HS-5 (cell line): ENCODE results near the gene SNRPA1.
"Not testable (repeated sequence)": the region's sequence is repeated elsewhere in the genome, so short reads cannot be mapped to it uniquely, and the experiment has no call there.

Experiments
- DNase-seq: peaks from one replicate; pipeline ENCODE4 v3.0.0-alpha.2; 2012; ENCODE audit warnings: low read depth

Gene SNRPA1

DNA sequence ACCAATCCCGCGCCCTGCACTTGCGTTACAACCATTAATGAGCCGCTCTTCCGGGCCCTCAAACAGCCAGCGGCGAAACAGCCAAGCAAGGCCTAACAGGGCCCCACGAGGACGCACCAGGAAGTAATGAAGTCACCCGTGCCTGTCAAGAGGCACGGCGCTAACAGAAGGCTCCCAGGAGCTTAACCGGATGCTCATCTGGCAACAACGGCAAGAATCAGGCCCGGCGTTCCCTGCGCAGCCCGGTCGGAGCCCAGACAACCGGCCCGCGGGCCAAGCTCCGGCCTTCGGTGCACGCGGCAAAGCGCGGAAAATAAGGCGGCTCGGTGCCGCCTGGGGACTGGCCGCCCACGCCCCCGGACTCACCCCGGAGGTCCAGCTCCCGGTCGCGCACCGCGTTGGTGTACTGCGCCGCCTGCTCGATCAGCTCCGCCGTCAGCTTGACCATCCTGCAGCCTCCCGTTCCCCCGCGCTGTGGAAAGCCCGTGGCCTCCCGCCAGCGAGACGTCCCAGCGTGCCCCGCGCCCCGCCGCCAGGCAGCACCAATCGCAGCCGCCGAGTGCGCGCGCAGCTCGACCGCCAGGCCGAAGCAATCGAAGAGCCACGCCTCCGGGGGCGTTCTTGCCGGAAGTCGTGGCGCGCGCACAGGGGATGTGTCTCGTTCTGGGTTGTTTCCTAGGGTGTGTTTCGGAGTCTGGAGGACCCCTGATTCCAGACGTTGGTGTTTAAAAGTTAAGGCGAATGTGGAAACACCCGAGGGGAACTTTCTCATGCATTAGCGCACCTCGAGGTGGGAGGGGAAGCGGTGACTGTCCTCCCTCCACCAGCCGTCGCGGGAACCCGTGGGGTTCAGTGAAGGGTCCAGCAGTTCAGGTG, at the start of gene SNRPA1:
Gene SNRPA1, minus strand, starts transcription at position 518 of the 876 bp plus-strand sequence. Its CDS starts 70 bp downstream, at position 448.
- DNase-seq: peak; percentile 61

DNA sequence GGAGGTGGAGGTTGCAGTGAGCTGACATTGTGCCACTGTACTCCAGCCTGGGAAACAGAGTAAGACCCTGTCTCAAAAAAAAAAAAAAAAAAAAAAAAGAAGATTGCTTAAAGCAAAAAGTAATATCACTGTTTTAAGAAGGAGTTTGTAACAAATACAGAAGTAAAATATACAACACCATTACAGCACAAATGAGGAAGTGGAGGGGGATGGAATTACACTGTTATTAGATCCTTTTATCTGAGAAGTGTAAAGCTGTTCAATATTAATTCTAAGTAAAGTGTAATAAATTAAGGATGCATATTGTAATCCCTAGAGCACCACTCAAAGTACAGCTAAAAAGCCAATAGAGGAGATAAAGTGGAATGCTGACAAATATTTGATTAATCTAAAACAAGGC, 47.0 kb upstream of the SNRPA1 start:
- no peak for DNase-seq

DNA sequence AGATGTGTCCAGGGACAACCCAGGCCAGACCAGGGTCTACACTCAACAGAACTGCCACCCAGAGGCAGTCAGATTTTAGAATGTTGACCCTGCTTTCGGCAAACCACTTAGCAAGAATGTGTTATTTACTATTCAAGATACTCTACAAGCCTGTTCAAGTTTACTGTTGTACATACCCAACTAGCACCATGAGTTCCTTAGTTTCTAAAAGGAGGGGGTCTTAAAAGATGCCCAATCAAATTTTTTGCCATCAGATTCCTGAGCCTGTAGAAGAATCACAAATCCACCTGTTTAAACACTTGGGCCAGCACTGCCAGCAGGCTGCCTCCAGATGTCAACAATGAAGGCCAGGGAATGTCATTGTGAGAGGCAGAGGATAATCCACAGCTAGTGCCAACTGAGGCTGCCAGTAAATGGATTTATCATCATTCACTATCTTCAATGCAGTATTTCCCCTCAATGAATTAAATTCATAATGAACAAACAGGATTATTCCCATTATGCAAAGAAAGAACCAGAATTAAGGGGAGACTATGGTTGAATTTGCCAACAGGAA, 43.5 kb upstream of the SNRPA1 start:
- DNase-seq: no peak

DNA sequence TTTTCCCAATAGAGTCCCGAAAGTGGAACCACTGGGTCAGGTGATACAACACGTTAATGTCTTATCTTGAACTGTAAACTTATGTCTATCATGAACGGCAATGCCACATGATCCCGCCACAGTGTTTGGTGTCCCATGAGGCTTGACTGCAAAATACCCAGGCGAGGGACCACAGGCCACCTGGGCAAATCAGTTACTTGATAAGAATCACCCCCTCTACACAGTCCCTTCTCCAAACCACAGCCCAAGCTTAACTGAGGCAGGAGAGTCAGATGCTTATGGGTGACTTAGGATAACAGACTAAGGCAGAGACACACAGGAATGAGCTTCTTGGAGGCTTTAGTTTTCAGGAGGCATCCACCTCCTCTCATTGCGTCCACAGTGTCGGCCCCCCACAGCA, 42.9 kb upstream of the SNRPA1 start:
- DNase-seq: no peak

DNA sequence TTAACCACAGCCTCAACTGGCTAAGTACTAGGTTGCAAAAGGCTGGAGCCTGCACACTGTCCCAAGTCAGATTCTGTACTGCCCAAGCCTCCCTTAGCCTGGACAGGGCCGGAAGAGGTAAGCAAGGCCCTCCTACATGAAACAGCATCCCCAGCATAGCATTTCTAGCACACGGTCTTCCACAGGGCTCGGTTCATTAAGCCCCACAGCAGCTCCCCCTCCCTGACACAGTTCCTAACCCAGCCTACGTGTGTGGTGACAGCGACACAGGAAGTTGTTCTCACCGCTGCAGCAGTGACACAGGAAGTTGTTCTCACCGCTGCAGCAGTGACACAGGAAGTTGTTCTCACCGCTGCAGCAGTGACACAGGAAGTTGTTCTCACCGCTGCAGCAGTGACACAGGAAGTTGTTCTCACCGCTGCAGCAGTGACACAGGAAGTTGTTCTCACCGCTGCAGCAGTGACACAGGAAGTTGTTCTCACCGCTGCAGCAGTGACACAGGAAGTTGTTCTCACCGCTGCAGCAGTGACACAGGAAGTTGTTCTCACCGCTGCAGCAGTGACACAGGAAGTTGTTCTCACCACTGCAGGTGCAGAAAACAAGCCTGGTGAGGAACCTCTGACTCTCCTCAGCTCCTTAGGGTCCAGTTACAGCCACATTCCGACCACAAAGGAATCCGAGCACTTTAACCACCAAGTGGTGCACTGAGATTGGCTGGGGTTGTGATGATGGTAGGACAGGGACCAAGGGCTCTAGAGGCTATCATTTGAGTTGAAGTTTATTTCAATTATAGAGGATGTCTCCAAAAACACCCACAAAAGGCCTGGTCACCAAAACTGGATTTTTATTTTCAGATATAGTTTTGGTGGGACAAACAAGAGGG, 39.1 kb upstream of the SNRPA1 start:
- not testable (repeated sequence) for DNase-seq

DNA sequence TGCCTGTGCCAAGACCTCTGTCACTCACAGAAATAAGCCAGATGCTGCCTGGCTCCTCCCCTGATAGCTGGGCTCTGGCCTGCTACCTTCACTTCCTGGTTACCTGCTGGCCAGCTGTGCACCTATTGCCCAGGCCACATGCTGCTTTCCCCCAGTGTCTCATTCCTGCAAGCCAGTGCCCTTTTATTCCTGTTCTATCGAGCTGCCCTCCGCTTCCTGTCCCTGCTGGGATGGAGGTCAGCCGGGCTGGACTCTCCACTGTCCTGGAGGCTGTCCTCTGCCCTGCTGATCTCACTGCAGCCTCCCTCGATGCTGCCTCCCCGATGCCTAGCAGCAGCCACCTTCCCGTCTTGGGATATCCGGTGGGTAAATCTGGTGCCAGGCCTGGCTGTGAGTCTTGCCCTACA, 37.0 kb upstream of the SNRPA1 start:
- DNase-seq: no peak

- DNase-seq: no peak
Observed at GRCh38 chr15:101329867-101330380, 34.9 kb upstream of the SNRPA1 start.

GRCh38 chr15:101329309-101329863, 34.3 kb upstream of the SNRPA1 start:
- DNase-seq: no peak

GRCh38 chr15:101328001-101328400, 33.0 kb upstream of the SNRPA1 start:
- DNase-seq: no peak

DNA sequence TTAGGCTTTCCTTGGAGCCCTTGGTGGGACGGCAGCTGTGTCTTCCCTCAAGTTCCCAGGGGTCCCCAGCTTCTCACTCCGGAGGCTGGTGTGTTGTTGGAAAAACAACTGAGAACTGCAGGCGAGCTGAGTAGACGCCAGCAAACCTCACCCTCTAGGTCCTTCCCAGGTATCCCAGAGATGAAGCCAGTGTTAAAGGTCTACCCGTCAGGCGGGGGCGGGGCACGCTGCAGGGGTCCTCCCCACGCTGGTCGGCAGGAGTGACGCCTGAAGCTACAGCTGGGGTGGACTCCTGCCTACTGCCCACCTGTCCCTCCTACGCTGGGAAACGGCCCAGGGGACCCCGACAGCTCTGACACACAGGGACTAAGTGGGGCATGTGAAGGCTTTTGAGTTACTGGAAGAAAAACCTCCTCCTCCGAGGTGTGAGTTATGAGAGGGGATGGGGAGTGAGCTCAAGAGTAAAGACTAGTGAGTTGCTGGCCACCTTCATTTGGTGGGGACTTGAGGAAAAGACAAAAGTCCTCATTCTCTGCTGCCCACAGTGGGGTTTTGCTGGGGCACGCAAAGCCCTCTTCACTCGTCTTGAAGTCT, 32.2 kb upstream of the SNRPA1 start:
- no peak for DNase-seq

DNA sequence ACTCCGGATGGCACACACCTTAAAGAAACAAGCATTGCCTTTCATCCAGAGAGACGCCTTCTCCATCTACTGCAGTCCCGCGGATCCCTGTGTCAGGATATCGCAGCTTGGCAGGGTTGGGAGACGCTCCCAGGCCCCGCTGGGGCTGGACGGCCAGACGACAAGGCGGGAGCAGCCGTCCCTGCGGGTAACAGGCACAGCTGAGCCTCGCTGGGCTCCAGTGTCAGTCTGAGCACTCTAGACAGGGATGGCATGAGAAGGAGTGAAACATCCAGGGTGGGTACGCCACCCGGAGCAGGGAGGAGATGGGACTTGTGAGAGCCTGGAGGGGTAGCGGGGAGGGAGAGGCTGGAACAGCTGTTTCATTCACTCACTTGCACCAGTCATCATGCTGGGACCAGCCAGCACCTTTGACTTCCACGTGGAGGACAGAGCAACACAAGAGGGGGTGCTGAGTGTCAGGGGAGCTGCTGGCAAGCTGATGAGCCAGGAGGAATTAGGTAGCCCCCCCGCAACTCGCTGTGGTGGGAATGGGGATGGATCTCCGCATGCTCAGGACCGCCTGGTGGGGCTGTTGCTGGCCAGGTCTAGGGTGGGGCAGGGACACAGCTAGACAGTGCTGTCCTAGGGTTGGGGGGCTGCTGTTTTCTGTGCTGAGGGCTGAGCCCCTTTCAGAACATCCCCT, 31.6 kb upstream of the SNRPA1 start:
- DNase-seq: no peak

DNA sequence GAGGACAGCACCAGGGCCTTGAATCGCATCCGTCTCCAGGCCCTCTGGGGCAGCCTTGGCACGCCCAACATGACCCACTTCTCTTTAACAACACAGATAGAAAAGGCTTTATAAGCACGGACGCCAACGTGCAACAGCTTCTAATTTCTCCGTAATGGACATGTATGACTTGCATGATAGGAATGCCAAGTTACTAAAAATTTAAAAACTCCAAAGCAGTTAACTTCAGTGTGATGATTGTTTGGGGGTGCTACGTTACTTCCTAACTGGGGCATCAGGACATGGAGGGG, 30.9 kb upstream of the SNRPA1 start:
- no peak for DNase-seq

DNA sequence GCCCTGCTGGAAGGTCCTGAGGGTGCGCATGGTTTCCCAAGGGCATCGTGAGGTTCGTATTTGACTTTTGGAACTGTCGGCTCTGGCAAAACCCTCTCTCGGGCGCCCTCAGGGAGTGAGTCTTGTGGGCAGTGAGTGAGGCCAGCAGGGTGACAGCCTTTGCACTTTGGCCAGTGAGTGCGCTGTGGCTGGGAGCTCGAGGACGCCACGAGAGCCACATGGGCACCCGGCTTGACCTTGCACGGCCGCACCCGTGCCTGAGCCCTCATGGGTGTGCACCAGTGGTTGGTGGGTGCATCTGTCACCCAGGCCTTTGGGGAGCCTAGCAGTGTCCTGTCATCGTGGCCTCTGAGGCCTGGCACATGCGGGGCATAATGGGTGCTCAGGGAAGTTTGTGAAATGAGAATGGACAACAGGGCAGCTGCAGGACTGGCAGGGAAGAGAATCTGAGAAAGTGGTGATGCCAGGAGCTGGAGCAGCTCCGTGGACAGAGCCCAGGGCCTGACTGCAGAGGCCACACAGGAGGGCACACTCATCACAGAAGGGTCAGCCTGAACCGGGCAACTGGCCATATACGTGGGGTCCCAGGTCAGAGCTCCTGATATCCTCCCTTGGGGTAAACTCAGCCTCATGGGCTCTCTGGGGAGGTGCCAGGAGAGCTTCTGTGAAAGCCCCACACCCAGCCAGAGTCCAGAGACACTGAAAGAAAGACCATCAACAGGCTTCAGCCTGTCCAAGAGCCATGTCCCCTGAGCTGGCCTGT, 30.4 kb upstream of the SNRPA1 start:
- no peak for DNase-seq

GRCh38 chr15:101324524-101325177, 29.6 kb upstream of the SNRPA1 start:
- no peak for DNase-seq

GRCh38 chr15:101323793-101324523, 28.9 kb upstream of the SNRPA1 start:
- DNase-seq: no peak

- DNase-seq: no peak
Observed at GRCh38 chr15:101322854-101323477, 27.9 kb upstream of the SNRPA1 start.

DNA sequence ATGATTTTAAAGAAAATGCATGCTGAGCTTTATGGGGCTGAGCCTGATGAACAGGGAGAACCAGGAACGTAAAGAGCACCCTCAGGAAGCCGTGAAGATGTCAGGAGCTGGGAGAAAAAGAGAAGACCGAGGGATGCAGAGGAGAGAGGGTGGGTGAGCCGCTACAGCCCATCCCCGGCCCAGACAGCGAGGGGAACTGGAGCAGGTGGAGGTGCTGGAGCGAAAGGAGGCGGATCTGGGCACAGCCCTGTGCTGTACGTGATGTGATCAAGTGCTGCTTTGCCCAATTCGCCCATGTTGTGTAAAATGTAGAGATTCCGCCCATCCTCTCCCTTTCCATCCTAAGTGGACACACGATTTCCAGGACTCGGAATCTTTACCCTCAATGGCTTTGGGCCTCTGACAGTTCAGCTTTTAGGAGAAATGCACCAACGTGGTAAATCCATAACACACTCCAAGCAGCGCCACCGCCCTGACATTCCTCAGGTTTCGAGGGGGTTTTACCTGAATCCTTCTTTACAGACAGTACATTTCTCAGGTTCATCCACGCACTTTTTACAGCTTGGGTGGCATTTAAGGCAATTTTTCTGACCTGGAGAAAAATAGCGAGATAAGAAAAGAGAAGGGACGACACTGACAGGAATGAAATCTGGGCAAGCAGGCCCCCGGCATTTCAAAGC, 27.1 kb upstream of the SNRPA1 start:
- DNase-seq: no peak

DNA sequence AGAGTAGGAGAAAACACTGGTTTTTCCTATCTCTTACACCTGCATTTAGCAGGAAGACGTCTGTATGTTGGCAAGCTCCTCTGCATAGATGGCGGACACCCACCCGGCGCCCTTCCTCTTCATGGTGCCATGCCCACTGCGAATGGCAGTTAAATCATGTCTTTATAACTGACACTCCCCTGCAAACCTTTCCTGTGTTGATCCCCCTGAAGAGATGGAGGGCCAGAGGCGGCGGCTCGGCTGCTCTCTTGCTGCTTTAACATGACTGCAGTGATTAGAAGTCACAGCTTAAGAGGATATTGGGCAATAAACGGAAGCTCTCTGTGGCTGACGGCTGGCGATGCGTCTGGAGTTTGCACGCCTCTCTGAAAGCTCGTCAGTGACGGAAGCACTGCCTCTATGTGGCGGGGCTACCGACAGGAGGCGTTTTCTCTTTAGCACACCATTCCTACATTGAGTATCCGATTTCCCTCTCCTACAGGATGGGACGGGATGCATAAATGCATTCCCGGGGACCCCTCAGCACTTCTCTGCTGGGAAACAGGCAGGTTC, 25.5 kb upstream of the SNRPA1 start:
- no peak for DNase-seq
